Measurements from ENCODE around the gene RIF1.

RIF1 gene

DNA sequence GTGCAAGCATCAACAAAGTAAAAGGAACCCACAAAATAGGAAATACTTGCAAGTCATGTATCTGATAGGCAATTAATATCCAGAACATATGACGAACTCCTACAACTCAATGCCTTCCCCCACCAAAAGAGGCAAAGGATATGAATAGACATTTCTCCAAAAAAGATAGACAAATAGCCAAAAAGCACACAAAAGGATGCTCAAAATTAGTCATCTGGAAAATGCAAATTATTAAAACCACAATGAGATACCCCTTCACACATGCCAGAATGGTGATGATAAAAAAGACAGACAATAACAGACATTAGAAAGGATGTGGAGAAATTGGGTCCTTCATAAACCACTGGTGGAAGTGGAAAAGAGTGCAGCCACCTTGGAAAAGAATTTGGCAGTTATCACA, 76.4 kb downstream of the RIF1 start:
- H3K27ac ChIP-seq = no peak overlapping the region
- no peak for TF ChIP-seq ZFX (IDR thresholded peaks at IDR 0.05)
- TF ChIP-seq, protein P1, sequence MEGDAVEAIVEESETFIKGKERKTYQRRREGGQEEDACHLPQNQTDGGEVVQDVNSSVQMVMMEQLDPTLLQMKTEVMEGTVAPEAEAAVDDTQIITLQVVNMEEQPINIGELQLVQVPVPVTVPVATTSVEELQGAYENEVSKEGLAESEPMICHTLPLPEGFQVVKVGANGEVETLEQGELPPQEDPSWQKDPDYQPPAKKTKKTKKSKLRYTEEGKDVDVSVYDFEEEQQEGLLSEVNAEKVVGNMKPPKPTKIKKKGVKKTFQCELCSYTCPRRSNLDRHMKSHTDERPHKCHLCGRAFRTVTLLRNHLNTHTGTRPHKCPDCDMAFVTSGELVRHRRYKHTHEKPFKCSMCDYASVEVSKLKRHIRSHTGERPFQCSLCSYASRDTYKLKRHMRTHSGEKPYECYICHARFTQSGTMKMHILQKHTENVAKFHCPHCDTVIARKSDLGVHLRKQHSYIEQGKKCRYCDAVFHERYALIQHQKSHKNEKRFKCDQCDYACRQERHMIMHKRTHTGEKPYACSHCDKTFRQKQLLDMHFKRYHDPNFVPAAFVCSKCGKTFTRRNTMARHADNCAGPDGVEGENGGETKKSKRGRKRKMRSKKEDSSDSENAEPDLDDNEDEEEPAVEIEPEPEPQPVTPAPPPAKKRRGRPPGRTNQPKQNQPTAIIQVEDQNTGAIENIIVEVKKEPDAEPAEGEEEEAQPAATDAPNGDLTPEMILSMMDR (conservative IDR thresholded peaks at IDR 0.05) = no peak

DNA sequence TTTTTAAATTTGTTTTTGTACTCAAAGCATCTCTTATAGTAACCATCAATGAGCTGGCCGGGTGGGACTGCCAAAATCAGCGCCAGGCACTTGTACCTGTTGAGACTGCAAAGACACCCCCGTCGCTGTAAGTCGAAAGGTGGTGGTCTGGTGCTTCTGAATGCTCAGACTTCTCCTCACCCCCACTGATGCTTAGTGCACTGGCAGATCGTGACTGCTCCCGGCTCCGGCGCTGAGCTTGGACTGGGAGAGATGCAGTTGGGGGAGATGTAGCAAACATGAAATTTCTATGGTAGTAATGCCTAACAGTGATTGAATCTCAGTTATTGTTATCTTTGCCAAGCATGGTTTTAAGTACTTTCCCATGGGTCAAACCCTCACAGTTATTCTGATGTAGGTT, 80.6 kb downstream of the RIF1 start:
- no peak overlapping the region for H3K27ac ChIP-seq
- TF ChIP-seq, protein P1 (conservative IDR thresholded peaks at IDR 0.05) = no peak
- no peak for TF ChIP-seq ZFX (IDR thresholded peaks at IDR 0.05)

DNA sequence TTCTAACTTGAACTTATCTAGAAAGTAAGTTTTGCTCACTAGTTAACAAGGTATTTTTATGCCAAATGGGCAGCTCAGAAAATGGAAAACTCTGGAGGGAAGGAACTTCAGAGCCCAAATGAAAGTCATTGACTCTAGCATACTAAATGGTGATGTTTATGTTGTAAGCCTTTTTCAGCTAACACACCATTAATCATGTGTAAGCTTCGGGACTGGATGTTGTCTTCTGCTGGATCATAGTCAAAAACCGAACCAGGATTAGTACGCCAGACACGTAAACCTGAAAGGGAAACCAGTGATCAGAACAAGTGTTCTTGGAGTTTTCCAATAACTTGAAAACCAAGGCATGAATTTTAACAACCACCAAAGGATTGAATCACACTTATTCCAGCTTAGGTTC, 81.8 kb downstream of the RIF1 start:
- no peak overlapping the region for H3K27ac ChIP-seq
- TF ChIP-seq ZFX (IDR thresholded peaks at IDR 0.05) = no peak
- TF ChIP-seq, protein P1 (conservative IDR thresholded peaks at IDR 0.05) = no peak

DNA sequence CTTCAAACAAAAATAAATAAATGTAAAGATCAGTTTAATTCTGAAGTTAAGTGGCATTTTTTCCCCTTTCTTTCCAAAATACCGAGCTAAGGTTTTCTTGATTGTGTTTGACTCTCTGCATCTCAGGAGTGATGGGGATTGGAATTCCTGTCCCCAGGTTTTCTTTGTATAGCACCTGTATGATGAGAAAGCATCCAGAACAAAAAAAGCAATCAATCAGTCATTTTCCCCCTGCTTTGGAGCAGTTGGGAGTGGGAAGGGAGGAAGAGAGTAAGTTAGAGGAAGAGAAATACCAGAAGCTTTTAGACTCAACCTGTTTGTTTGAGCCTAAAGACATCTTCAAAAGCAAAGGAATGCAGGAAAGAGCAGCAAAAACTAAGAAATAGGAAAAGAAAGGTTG, 88.5 kb downstream of the RIF1 start:
- no peak overlapping the region for H3K27ac ChIP-seq
- TF ChIP-seq, protein P1 (conservative IDR thresholded peaks at IDR 0.05) = no peak
- no peak for TF ChIP-seq ZFX (IDR thresholded peaks at IDR 0.05)

DNA sequence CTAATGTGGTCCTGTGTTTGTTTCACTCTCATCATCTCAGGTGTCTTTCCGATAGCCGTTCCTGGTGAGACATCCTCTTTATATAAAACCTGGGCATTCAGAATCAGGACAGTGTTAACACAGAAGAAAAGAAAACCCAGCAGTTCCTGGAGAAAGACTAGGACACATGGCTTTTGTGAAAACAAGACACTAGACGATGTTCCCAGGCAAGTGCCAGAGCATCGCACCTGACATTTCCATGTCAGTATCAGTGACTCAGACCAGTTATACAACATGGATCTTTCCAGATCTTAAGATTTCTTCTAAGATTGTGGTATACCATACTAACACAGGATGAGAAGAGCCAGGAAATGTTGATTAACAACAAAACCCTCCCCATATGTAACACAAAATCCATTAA, 96.5 kb downstream of the RIF1 start:
- no peak overlapping the region for H3K27ac ChIP-seq
- TF ChIP-seq, protein P1 (conservative IDR thresholded peaks at IDR 0.05) = no peak
- no peak for TF ChIP-seq ZFX (IDR thresholded peaks at IDR 0.05)

DNA sequence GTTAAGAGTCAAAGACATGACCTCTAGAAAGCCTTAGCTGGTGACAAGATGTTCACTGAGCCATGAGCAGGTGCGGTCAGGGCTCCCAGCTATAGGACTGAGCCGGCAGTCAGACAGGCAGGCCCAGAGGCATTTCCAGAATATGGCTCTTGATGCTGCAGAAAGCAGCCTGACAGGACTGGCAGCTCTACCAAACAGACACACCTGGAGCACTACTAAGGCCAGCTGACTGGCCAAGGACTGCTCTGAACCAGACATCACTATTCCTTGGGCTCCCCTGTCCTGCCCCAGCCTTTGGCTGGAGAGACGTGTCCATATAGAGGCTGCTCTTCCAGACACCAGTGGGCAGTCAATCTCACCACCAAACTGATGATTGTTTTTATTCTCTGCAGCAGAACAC, 98.8 kb downstream of the RIF1 start:
- TF ChIP-seq, protein P1 (conservative IDR thresholded peaks at IDR 0.05) = no peak
- TF ChIP-seq ZFX (IDR thresholded peaks at IDR 0.05) = no peak
- no peak overlapping the region for H3K27ac ChIP-seq

DNA sequence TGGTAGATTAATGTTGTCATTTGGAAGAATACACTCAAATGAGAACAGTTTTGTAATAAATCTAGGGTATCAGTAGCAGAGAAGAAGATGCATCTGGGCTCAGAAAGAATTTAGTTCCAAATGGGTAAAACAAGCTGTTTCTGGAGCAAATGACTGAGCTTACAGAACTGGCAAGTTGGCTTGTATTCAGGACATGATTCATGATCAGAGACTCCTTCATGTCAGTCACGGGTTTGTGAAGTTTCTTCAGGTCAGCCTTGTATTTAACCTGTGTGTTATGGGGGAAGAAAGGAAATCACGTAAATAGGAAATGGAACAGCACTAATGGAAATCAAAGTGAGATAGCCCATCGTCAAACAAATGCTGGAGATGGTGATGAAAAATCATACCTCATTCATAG, 109.1 kb downstream of the RIF1 start:
- TF ChIP-seq, protein P1 (conservative IDR thresholded peaks at IDR 0.05) = no peak
- TF ChIP-seq ZFX (IDR thresholded peaks at IDR 0.05) = no peak
- no peak overlapping the region for H3K27ac ChIP-seq

Measured in C4-2B (cell line).